Suppressor macrophage treated with lipopolysaccharide for 4 hours (primary cell): ENCODE data around the gene UCHL3.
A peak's percentile ranks its signal among the peaks of the same experiment; 100 is the strongest.
"Not testable (repeated sequence)": the region's sequence is repeated elsewhere in the genome, so short reads cannot be mapped to it uniquely, and the experiment has no call there.

Experiments used
- DNase-seq: peaks from one replicate; pipeline ENCODE4 v3.0.0-alpha.2; 2020

UCHL3 gene

GRCh38 chr13:75549262-75550158, at the start of gene UCHL3:
UCHL3 (plus strand) TSS chr13:75549791; CDS start chr13:75549821, 30 bp downstream.
- peak; percentile 98 for DNase-seq

DNA sequence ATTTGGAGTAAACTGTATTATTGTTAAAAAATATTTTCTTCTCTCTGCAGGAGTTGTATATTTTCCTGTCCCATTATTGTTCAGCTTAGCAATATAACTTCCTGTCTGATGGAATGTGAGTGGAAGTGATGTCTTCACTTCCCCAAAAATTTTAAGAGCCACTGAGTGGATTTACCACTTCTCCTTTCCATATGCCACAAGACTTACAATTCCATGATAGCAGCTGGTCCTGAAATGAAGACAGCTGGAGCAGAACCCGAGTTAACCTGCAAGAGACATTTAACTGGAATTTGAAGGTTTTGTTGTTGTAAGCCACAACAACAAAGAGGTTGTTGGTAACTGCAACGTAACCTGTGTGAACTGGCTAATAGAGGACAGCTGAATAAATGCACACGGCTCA, 44.3 kb upstream of the UCHL3 start:
- peak; percentile 83 for DNase-seq

- DNase-seq = peak; percentile 29
Observed at GRCh38 chr13:75506018-75506417, 43.6 kb upstream of the UCHL3 start.

DNA sequence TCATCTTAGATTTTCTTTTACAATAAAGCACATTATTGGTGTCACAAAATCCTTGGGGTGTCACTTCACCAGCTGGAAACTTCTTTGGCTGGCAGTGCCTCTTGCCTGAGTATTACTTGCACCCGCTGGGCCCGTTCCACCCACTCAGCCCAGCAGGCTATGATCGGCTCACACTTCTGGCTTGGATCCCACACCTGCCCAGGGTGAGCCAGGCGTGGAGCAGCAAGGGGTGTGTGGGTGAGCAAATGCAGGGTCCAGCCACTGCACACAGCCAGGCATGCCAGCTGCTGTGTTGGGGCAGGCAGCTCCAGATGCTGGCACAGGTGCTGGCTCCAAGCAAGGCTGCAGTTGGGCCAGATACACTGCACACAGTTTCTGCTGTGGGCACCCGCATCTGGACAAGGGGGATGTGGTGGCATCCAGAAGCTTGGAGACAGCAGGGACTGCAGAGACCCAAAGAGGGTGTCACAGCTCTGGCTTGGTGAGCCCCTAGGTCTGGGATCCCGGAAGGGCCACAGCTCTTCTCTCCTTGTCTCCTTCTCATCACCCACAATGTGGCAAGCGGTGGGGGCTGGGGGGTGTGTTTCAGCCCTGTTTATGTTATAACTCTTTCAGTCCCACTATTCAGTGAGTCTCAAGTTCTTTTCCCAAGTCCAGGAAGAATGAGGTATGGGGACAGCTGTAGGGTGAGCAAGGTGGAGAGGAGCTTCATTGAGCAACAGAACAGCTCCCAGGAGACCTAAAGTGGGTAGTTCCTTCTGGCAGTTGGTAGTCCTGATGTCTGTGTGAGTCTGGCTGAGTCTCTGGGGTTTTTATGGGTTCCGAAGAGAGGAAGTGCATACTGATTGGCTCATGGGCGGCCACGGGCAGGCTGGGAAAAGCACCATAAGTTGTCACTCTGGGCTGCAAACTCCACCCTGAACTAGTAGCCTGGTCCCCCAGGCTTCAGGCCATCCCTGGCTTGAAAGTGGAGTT, 42.3 kb upstream of the UCHL3 start:
- DNase-seq = peak; percentile 50

GRCh38 chr13:75508002-75508548, 41.5 kb upstream of the UCHL3 start:
- DNase-seq = no peak

- no peak for DNase-seq
Observed at GRCh38 chr13:75511051-75511625, 38.5 kb upstream of the UCHL3 start.

- DNase-seq = peak; percentile 91
Observed at GRCh38 chr13:75512253-75512652, 37.3 kb upstream of the UCHL3 start.

DNA sequence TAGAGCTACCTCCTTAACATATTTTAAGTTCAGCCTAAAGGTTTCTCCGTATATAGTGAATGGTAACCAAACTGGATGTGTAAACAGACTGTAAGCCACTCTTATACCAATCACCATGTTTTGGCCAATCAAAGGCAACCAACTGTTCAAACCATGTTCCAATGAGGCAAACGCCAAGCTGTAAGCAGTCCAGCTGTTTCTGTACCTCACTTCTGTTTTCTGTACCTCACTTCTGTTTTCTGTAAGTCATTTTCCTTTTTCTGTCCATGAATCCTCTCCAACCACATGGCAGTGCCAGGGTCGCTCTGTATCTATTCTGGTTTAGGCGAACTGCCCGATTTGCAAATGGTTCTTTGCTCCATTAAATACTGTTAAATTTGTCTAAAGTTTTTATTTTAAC, 36.3 kb upstream of the UCHL3 start:
- DNase-seq = peak; percentile 53

DNA sequence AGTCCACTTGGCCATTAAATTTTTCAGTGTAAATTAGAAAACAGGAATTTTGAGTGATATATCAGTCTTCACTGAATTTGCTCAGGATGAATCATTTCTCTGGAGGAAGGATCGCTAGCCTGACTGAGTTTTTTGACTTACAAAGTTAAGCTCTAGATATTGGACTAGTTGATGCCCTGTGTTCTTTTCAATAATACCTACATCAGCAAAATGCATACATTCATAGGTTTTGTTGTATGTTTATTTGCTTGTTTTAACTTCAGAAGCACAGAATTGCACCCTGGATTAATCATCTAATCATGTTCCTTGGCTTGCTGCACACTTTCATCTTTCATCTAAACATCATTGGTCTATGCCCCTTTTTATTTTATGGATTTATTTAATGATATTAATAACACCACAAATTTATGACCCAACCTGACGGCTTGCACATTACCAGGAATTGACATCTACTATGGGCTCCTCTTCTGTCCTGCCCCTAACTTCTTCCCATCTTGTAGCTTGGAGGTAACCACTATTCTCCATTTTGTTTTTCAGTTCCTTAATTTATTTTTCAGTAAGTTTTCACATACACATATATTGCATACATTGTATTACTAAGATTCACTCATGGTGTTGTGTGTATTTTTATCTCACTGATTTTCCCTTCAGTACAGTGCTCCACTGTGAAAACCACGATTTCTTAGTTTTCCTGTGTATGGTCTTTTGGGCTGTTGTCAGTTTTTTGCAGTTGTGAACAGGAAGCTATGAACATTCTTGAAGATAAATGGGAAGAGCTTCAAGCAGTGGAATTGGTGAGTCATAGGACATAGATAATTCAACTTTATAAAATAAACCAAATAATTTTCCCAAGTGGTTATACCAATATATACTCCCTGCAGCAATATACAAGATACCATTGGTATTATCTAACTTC, 35.3 kb upstream of the UCHL3 start:
- DNase-seq = peak; percentile 19

GRCh38 chr13:75518439-75519088, 31.0 kb upstream of the UCHL3 start:
- DNase-seq = no peak

- DNase-seq = no peak
Observed at GRCh38 chr13:75521956-75522355, 27.6 kb upstream of the UCHL3 start.

GRCh38 chr13:75530549-75530961, 19.0 kb upstream of the UCHL3 start:
- no peak for DNase-seq

- no peak for DNase-seq
Observed at GRCh38 chr13:75533861-75534260, 15.7 kb upstream of the UCHL3 start.

- DNase-seq = peak; percentile 89
Observed at GRCh38 chr13:75537401-75538365, 11.9 kb upstream of the UCHL3 start, which contains the start of gene COMMD6. COMMD6 (minus strand) TSS chr13:75537841; CDS start chr13:75537805, 36 bp downstream.

GRCh38 chr13:75541287-75541686, 8.3 kb upstream of the UCHL3 start:
- peak; percentile 89 for DNase-seq

- no peak for DNase-seq
Observed at GRCh38 chr13:75541961-75542360, 7.6 kb upstream of the UCHL3 start.

DNA sequence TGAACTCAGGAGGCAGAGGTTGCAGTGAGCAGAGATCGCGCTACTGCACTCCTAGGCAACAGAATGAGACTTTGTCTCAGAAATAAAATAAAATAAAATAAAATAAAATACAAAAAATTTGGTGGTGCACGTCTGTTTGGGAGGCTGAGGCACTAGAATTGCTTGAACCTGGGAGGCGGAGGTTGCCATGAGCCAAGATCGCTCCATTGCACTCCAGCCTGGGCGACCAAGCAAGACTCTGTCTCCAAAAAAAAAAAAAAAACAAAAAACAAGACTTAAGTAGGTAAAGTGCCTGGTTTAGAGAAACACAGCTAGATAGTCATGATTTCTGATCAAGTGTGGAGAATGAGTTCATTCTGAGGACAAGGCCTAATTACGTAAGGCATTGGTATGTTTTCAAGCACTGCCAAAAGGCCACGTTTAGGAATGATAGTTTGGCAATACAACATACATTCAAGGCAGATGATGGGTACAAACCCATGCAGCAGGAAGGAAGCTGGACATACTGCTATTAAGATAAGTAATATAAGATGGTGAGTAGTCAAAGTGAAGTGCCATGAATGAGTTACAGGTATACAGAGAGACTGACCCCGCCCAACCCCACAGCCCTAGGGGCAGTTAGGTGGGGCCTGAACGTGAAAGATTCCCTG, 4.8 kb upstream of the UCHL3 start:
- DNase-seq = no peak

- not testable (repeated sequence) for DNase-seq
Observed at GRCh38 chr13:75545386-75545785, 4.2 kb upstream of the UCHL3 start.

DNA sequence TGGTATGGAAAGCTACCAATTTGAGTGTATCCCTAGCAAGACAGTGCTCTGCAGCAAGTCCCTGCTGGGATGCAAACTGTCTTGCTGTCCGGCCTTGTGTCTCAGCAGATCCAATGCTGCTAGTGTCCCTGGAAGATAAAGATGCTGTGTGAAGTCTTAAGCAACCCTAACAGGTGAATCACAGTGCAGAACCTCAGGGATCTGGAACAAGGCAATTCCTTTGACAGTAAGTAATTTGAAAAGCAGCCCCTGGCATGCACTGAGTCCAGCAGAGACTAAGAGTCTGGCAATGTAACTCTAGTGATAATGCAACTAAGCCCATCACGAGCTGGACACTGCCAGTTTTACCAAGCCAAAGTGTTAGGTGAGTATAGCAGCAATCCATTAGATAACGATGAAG, 1.7 kb upstream of the UCHL3 start:
- no peak for DNase-seq
